ENCODE data around the gene SH3D21. TPM values are rescaled to one million over a fixed set of nuclear protein-coding genes. Genes with fewer than 3 reads are reported as not detected.

SH3D21 gene
- total and polyA plus RNA-seq, 2 of the 8 experiments (the other 6 are each of a cell fraction or from before 2014, with no cell fraction given), result 3.4 to 8.6 TPM

DNA sequence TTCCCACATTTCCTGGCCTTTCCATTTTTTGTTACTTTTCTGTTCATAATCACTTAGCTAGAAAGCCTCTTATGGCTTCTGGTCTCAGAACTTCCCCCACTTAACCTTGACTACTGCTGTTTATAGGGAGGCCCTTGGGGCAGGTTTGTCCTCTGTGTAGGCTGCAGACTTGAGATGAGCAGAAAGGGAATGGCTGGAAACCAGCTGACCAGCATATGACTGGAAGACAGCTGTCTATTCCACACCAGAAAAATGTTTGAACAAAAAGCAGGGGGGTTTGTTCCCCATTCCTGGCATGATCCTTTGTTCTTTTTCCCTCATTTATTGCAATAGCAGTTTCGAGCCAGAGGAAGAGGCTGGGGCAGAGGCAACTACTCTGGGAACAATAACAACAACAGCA lies 4.9 kb upstream of the SH3D21 start:
- no peak for TF ChIP-seq SP2 (IDR thresholded peaks at IDR 0.05; ENCODE audit: low read length)
- no peak for TF ChIP-seq MAFK (IDR thresholded peaks at IDR 0.05; ENCODE audit: low read depth, low read length)
- no peak for TF ChIP-seq CREB1 (IDR thresholded peaks at IDR 0.05)
- TF ChIP-seq, protein P1, sequence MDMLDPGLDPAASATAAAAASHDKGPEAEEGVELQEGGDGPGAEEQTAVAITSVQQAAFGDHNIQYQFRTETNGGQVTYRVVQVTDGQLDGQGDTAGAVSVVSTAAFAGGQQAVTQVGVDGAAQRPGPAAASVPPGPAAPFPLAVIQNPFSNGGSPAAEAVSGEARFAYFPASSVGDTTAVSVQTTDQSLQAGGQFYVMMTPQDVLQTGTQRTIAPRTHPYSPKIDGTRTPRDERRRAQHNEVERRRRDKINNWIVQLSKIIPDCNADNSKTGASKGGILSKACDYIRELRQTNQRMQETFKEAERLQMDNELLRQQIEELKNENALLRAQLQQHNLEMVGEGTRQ (IDR thresholded peaks at IDR 0.05; ENCODE audit: low read length), result no peak
- TF ChIP-seq CBX5 (IDR thresholded peaks at IDR 0.05; ENCODE audit: low read depth, low read length), result no peak
- TF ChIP-seq RBBP5 (IDR thresholded peaks at IDR 0.05; ENCODE audit: borderline replicate concordance, low read depth, low read length), result no peak
- no peak for TF ChIP-seq RFX5 (IDR thresholded peaks at IDR 0.05; ENCODE audit: borderline replicate concordance, low read depth, low read length)
- TF ChIP-seq, protein P2, sequence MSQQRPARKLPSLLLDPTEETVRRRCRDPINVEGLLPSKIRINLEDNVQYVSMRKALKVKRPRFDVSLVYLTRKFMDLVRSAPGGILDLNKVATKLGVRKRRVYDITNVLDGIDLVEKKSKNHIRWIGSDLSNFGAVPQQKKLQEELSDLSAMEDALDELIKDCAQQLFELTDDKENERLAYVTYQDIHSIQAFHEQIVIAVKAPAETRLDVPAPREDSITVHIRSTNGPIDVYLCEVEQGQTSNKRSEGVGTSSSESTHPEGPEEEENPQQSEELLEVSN (IDR thresholded peaks at IDR 0.05), result no peak
- no peak for TF ChIP-seq BRCA1 (IDR thresholded peaks at IDR 0.05; ENCODE audit: low read depth, low read length)
- TF ChIP-seq, protein P3, sequence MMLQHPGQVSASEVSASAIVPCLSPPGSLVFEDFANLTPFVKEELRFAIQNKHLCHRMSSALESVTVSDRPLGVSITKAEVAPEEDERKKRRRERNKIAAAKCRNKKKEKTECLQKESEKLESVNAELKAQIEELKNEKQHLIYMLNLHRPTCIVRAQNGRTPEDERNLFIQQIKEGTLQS (IDR thresholded peaks at IDR 0.05; ENCODE audit: insufficient read depth, low read depth, low read length), result no peak
- no peak for TF ChIP-seq TAF1 (IDR thresholded peaks at IDR 0.05; ENCODE audit: low read depth, low read length)
- no peak for TF ChIP-seq ASH2L (IDR thresholded peaks at IDR 0.05; ENCODE audit: low read length)
- Histone ChIP-seq H3K27ac (ENCODE audit: low read depth, low read length) (no peak overlapping the region), H3K18ac (ENCODE audit: extremely low read depth, low read length) (no peak overlapping the region), H3K79me2 (ENCODE audit: control insufficient read depth in 1 of 2, insufficient read depth in 2 of 2, low read length in 2 of 2) (no peaks in the 10 kb centered on the region), H4K20me1 (replicated peaks in 1 of 2; ENCODE audit: control insufficient read depth in 1 of 2, insufficient read depth in 2 of 2, low read length in 2 of 2) (peaks cover 0 to 8% of the 10 kb centered on the region in 2 experiments), H3K4me1 (replicated peaks in 1 of 4; ENCODE audit: control insufficient read depth in 3 of 4, insufficient read depth in 4 of 4, low read length in 3 of 4) (peaks cover 0 to 3% (median 1%) of the 10 kb centered on the region in 4 experiments; a peak in 2 of 7 replicates), H2BK15ac (ENCODE audit: low read length) (no peak overlapping the region), H3K9ac (replicated peaks in 1 of 4; ENCODE audit: extremely low read depth in 1 of 4, low read depth in 3 of 4, low read length in 3 of 4) (no peak overlapping the region), H3K56ac (replicated peaks; ENCODE audit: insufficient read length, low read depth, low read length) (no peak overlapping the region), H2BK20ac (ENCODE audit: low read length) (no peak overlapping the region), H3K14ac (ENCODE audit: insufficient read length) (no peak overlapping the region), H3K36me3 (ENCODE audit: control insufficient read depth in 2 of 4, insufficient read depth in 4 of 4, low read length in 3 of 4) (peaks cover 25 to 67% (median 53%) of the 10 kb centered on the region in 4 experiments), H3K9me3 (ENCODE audit: insufficient read depth in 2 of 2, low read depth in 1 of 2, low read length in 1 of 2) (no peaks in the 10 kb centered on the region), H4K91ac (replicated peaks; ENCODE audit: insufficient read length, low read length) (no peak overlapping the region), H2BK12ac (ENCODE audit: low read depth, low read length) (no peak overlapping the region), H3K4ac (replicated peaks; ENCODE audit: insufficient read length, low read depth, low read length) (no peak overlapping the region), H2AK5ac (ENCODE audit: low read depth, low read length) (no peak overlapping the region), H3K23ac (ENCODE audit: insufficient read length) (no peak overlapping the region), H3K4me2 (ENCODE audit: insufficient read depth in 1 of 2, low read depth in 2 of 2, low read length in 2 of 2) (no peak overlapping the region), H4K5ac (ENCODE audit: insufficient read length, low read depth, low read length) (no peak overlapping the region), H3K4me3 (ENCODE audit: extremely low read depth in 1 of 4, insufficient read depth in 2 of 4, low read depth in 3 of 4, low read length in 4 of 4) (no peak overlapping the region), H2AFZ (ENCODE audit: low read length) (no peak overlapping the region), H2BK120ac (replicated peaks; ENCODE audit: low read depth, low read length) (no peak overlapping the region), H2BK5ac (ENCODE audit: low read depth, low read length) (no peak overlapping the region), H3K23me2 (ENCODE audit: low read depth, low read length) (no peaks in the 10 kb centered on the region; the same call in none of the 2 replicates), H4K8ac (ENCODE audit: extremely low read depth, insufficient read depth, low read length) (no peak overlapping the region), H3K27me3 (replicated peaks in 1 of 4; ENCODE audit: control insufficient read depth in 3 of 4, extremely low read depth in 1 of 4, insufficient read depth in 3 of 4, low read length in 3 of 4) (no peaks in the 10 kb centered on the region), H3K79me1 (ENCODE audit: low read depth, low read length) (no peaks in the 10 kb centered on the region; the same call in 1 of the 2 replicates)
- no peak for DNase-seq (ENCODE audit: low read depth in 1 of 2, low spot score in 2 of 2)
- POLR2A ChIA-PET (ENCODE audit: partially characterized antibody), result interaction anchor here (1.3 kb wide), 1 partner anchor 67 kb away, joined by 3 read pairs; no protein-coding TSS in a partner anchor
- CTCF ChIA-PET (ENCODE audit: partially characterized antibody), result interaction anchor here (0.6 to 10.4 kb wide), 14 partner anchors 15 to 206 kb away, joined by 3 to 68 read pairs (median 5); partner anchors contain the start of genes STK40 and TRAPPC3
- no peak for FAIRE-seq
- 92% methylated on average over 1 of the region's 1 CpG; no CpG with 5 or more reads in 1 of the 2 experiments for WGBS, 2 experiments (ENCODE audit: extremely low coverage in 1 of 2, insufficient coverage in 1 of 2, insufficient read length in 1 of 2, insufficient replicate concordance in 2 of 2, low coverage in 1 of 2, low lambda C conversion rate in 2 of 2, missing lambda C conversion rate in 1 of 2)
